Measurements from ENCODE around the gene TOM1.

The TOM1 gene

DNA sequence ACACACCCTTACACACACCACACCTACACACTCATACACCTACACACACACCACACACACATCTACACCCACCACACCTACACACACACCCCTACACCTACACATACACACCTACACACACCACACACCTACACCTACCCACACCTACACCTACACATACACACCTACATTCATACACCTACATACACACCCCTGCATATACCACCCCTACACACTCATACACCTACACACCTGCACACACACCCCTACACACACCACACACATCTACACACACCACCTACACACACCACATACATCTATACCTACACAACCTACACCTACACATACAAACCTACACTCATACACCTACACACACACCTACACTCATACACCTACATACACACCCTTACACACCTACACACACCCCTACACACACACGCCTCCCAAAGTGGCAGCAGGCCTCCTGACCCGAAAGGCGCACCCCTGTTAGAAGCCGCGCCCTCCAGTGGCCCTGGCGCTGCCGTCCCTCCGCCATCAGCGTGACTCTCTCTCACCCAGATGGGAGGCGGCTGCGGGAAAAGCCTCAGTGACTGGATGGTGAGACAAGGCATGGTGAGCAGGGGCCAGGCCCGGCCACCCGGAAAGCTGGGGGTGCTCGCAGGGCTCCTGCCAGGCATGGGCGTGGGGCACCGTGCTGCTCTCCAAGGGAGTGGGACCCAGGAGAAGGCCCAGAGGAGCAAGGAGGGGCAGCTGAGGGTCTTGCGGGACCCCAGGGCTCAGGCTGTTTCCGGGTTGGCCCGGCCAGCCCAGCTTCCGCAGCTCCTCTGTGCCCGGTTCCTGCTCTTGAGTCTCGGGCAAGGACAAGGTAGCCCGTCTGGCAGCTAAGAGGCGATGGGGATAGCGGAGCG, 44.2 kb downstream of the TOM1 start:
- no peak overlapping the region for H3K4me3 ChIP-seq (ENCODE audit: control insufficient read depth, low read depth, low read length)
- DNase-seq (ENCODE audit: low read depth) = no peak
- TF ChIP-seq, protein P1, sequence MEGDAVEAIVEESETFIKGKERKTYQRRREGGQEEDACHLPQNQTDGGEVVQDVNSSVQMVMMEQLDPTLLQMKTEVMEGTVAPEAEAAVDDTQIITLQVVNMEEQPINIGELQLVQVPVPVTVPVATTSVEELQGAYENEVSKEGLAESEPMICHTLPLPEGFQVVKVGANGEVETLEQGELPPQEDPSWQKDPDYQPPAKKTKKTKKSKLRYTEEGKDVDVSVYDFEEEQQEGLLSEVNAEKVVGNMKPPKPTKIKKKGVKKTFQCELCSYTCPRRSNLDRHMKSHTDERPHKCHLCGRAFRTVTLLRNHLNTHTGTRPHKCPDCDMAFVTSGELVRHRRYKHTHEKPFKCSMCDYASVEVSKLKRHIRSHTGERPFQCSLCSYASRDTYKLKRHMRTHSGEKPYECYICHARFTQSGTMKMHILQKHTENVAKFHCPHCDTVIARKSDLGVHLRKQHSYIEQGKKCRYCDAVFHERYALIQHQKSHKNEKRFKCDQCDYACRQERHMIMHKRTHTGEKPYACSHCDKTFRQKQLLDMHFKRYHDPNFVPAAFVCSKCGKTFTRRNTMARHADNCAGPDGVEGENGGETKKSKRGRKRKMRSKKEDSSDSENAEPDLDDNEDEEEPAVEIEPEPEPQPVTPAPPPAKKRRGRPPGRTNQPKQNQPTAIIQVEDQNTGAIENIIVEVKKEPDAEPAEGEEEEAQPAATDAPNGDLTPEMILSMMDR (conservative IDR thresholded peaks at IDR 0.05; ENCODE audit: control insufficient read depth, insufficient read depth, low read depth, low read length) = no peak

DNA sequence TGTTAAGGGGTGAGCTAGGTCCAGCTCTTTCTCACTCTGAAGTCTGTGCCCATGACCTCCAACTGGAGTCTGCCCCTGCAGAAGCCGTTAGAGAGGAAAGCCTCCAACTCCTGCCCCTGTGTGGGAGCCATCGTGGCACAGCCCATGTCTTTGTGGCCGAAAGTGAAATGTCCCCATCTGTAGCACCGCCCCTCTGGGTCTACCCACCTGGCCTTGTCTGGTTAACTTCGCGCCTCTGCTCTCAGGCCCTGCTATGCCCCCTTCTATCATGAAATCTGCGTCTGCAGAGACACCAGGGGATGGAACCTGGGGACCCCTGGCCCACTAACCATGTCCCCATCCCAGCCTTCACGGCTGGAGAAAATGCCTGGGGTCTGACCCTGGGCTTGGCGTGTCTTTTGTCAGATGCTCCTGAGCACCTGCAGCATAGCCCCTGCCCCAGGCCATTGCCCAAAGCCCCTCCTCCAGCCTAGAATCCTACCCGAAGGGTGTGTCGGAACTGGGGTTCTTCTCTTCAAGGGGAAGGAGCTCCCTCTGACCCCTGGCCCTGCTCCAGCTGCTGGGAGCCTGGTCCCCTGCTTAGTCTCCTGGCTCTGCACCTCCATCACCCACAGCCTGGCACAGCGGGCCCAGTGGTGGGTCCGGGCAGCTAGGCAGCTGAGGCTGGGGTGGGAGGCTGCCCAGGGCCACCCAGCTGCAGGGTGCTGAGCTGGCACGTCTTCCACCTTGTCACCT, 45.4 kb downstream of the TOM1 start:
- DNase-seq (ENCODE audit: low read depth) = no peak
- H3K4me3 ChIP-seq (ENCODE audit: control insufficient read depth, low read depth, low read length) = no peak overlapping the region
- TF ChIP-seq, protein P1 (conservative IDR thresholded peaks at IDR 0.05; ENCODE audit: control insufficient read depth, insufficient read depth, low read depth, low read length) = no peak

DNA sequence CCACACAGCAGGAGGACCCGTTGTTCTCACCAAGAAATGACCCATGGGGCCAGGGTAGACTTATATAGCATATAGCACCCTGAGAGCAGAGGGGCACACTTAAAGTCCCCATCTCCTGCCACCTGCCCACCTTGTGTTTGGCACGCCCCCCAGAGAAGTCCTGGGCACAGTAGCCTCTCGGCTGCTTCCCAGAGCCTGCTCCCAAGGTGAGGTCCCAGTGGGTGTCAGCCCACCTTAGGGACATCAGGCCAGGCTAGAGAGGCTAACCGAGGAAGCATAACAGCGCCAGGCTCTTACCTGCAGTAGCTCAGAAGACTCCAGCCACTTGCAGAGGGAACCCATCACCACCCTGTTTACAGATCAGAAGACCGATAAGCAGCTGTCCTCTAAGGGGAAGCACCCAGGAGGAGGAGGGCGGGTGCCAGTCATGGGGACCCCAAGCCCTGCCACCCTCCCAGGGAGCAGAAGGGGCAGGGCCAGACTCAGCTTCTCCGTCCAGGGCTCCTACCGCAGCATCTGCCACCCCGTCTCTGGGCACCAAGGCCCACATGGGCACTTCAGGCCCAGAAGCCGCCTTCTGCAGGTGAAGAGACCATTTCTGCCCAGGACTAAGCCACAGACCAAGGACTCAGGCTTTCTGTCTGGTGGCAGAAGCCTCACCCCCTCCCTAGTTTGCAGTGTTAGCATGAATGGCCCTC, 46.3 kb downstream of the TOM1 start:
- no peak overlapping the region for H3K4me3 ChIP-seq (ENCODE audit: control insufficient read depth, low read depth, low read length)
- DNase-seq (ENCODE audit: low read depth) = no peak
- TF ChIP-seq, protein P1 (conservative IDR thresholded peaks at IDR 0.05; ENCODE audit: control insufficient read depth, insufficient read depth, low read depth, low read length) = no peak

DNA sequence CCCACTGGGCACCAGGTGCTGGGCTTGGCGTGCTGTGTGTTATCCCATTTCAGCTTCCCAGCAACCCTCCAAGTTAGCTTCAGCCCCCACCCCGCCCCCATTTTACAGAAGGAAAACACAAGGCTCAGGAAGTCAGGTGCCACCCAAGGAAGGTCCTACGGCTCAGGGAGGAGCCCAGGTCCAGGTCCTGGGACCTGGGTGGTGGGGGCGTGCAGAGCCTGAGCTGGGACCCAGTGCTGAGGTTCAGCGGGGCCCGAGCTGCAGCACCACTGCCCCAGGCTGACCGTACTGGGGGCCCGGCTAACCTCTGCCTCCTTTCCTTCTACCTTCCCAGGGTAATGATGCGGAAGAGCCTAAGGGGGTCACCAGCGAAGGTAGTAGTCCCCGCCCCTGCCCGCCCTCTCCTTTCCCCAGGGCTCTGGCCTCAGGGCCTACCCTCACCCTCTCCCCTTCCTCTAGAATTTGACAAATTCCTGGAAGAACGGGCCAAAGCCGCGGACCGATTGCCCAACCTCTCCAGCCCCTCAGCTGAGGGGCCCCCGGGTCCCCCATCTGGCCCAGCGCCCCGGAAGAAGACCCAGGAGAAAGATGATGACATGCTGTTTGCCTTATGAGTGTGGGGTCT, 47.0 kb downstream of the TOM1 start:
- DNase-seq (ENCODE audit: low read depth) = no peak
- TF ChIP-seq, protein P1 (conservative IDR thresholded peaks at IDR 0.05; ENCODE audit: control insufficient read depth, insufficient read depth, low read depth, low read length) = no peak
- H3K4me3 ChIP-seq (ENCODE audit: control insufficient read depth, low read depth, low read length) = no peak overlapping the region

DNA sequence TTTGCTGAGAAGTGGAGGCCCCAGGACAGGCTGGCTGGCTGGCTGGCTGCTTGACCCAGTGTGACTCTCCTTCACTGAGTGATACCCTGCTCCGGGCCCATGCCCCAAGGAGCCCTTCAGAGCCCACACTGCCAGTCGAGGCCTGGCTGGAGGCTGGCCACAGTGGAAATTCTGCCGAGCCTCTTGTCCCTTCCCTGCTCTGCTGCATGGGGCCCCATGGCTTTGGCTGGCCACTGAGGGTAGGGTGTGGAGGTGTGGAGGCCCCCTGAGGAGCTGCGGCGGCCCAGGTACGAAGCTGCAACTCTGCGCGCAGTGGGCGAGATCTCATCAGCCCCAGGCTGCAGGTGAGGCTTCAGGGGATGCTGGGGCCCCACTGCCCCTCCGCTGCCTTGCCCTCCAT, 47.8 kb downstream of the TOM1 start:
- DNase-seq (ENCODE audit: low read depth) = no peak
- H3K4me3 ChIP-seq (ENCODE audit: control insufficient read depth, low read depth, low read length) = no peak overlapping the region
- TF ChIP-seq, protein P1 (conservative IDR thresholded peaks at IDR 0.05; ENCODE audit: control insufficient read depth, insufficient read depth, low read depth, low read length) = no peak

DNA sequence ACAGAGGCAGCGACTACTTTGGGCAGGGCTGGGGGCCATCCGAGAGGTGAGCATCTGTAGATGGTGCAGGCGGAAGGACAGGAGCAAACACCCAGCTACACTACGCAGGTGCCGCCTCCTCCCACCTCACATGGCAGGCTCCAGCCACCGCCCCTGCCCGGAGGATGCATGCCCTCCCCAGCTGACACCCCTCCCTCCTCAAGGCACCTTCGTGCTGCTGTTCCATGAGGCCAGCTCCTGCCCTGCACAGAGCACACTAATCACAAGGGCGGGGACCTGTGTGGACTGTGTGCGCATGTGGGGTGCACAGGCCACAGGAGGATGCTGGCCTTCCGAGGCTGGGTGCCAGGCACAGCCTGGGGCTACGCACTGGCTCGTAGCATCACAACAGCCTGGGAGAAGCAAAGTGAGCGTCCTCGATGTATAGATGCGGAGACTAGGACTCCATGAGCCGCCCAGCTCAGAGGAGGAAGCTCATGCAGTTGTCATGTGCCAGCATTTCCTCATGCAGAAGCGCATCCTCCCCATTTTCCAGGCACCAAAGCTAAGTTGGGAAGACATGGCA, 48.4 kb downstream of the TOM1 start:
- no peak for DNase-seq (ENCODE audit: low read depth)
- TF ChIP-seq, protein P1 (conservative IDR thresholded peaks at IDR 0.05; ENCODE audit: control insufficient read depth, insufficient read depth, low read depth, low read length) = no peak
- no peak overlapping the region for H3K4me3 ChIP-seq (ENCODE audit: control insufficient read depth, low read depth, low read length)
